Ovary (tissue), 3 donors: Measurements from ENCODE around the gene STAT5B.

Experiments used
- CTCF ChIP-seq, 3 donors: fragments of 450-650 bp in 2 of 3; fragments of 200-600 bp in 1 of 3; IDR thresholded peaks; one replicate each; pipeline versions ENCODE4 v1.5.1 to v1.8.0; 2016 to 2022; ENCODE audit warnings: antibody characterized with exemption in 3 of 3, mild to moderate bottlenecking in 1 of 3
- POLR2A ChIP-seq: fragments of 450-650 bp; IDR thresholded peaks from one replicate; pipeline ENCODE4 v1.6.1; 2017; ENCODE audit warnings: antibody characterized with exemption, mild to moderate bottlenecking, moderate library complexity
- donor health status: DM: no; HTN: no; CAD: no.

GRCh38 chr17:42159796-42160530, 116.2 kb downstream of the STAT5B start:
- TF ChIP-seq POLR2A (no peak), CTCF (IDR thresholded peaks at IDR 0.05) (no peak)
